Fibroblast of lung (primary cell): ENCODE measurements around the gene GPR55. TPM values are rescaled to one million over a fixed set of nuclear protein-coding genes. Genes with fewer than 3 reads are reported as not detected.

Source experiments
- DNase-seq, 2 donors: peaks; one replicate each; pipeline versions ENCODE4 v3.0.0 to v3.0.0-alpha.2; 2010; ENCODE audit warnings: low read depth in 2 of 2
- H2AFZ ChIP-seq: 2 replicates; pipeline ENCODE4 v1.5.1; 2012; ENCODE audit warnings: low read length, control low read depth, inconsistent platforms
- H3K27ac ChIP-seq: 2 replicates; pipeline ENCODE4 v1.5.1; 2011; ENCODE audit warnings: low read length, control low read depth; ENCODE audit not compliant: insufficient read depth
- H3K27me3 ChIP-seq: 2 replicates; pipeline ENCODE4 v1.5.1; 2011; ENCODE audit warnings: mild to moderate bottlenecking, low read length; ENCODE audit not compliant: control insufficient read depth, insufficient read depth
- H3K36me3 ChIP-seq: 2 replicates; pipeline ENCODE4 v1.5.1; 2011; ENCODE audit warnings: low read length; ENCODE audit not compliant: control insufficient read depth, insufficient read depth
- H3K4me1 ChIP-seq: 2 replicates; pipeline ENCODE4 v1.5.1; 2011; ENCODE audit warnings: low read length; ENCODE audit not compliant: control insufficient read depth, insufficient read depth; ENCODE audit errors: extremely low read depth
- H3K4me2 ChIP-seq: 2 replicates; pipeline ENCODE4 v1.5.1; 2011; ENCODE audit warnings: low read length, control low read depth; ENCODE audit not compliant: insufficient read depth; ENCODE audit errors: extremely low read depth
- H3K4me3 ChIP-seq, 4 experiments: fragments of 200-600 bp in 1 of 4; sonication (generic) in 1 of 4; replicated peaks in 1 of 4; 2 replicates each; pipeline ENCODE4 v1.5.1; 2011 to 2016; ENCODE audit warnings: low read length in 4 of 4, low read depth in 3 of 4, mild to moderate bottlenecking in 3 of 4, control low read depth in 2 of 4, inconsistent platforms in 1 of 4, mixed read lengths in 1 of 4; ENCODE audit not compliant: insufficient read depth in 1 of 4; ENCODE audit errors: control extremely low read depth in 1 of 4
- H3K79me2 ChIP-seq: 2 replicates; pipeline ENCODE4 v1.5.1; 2012; ENCODE audit warnings: mild to moderate bottlenecking, low read length, inconsistent platforms; ENCODE audit not compliant: control insufficient read depth, insufficient read depth
- H3K9ac ChIP-seq: 2 replicates; pipeline ENCODE4 v1.5.1; 2011; ENCODE audit warnings: mild to moderate bottlenecking, low read length, control low read depth; ENCODE audit not compliant: insufficient read depth
- H3K9me3 ChIP-seq: 2 replicates; pipeline ENCODE4 v1.5.1; 2012; ENCODE audit warnings: low read depth, low read length; ENCODE audit not compliant: control insufficient read depth, insufficient read depth
- H4K20me1 ChIP-seq: 2 replicates; pipeline ENCODE4 v1.5.1; 2011; ENCODE audit warnings: low read length; ENCODE audit not compliant: control insufficient read depth, insufficient read depth; ENCODE audit errors: extremely low read depth
- EZH2 ChIP-seq: IDR thresholded peaks from 2 replicates; pipeline ENCODE4 v1.5.1; 2012; ENCODE audit warnings: low read length, control low read depth, mild to moderate bottlenecking; ENCODE audit errors: missing control alignments
- polyA plus RNA-seq, 2 donors: library from polyadenylated mRNA; depleted of rRNA in 1 of 2; stranded (reverse) in 1 of 2; unstranded in 1 of 2; fragments of >200 nt; gene quantifications; 2 replicates each; pipeline ENCODE4 v1.2.1, GENCODE V29; 2011 to 2012; ENCODE audit warnings: missing spikeins in 1 of 2
- total RNA-seq: library from RNA; depleted of rRNA; stranded (reverse); fragments of >200 nt; gene quantifications from 2 replicates; pipeline ENCODE4 v1.2.1, GENCODE V29; 2014
- TF ChIP-seq, protein P1 (sequence below), 2 donors: IDR thresholded peaks in 1 of 2; conservative IDR thresholded peaks in 1 of 2; 1 replicate in 1 of 2; 2 replicates in 1 of 2; pipeline ENCODE4 v1.5.1; 2011 to 2012; ENCODE audit warnings: low read length in 2 of 2, control low read depth in 1 of 2, inconsistent platforms in 1 of 2, low read depth in 1 of 2, mild to moderate bottlenecking in 1 of 2

The GPR55 gene
- total and polyA plus RNA-seq, 2 donors (not counting 1 experiment from before 2014, with no cell fraction given): not detected

DNA sequence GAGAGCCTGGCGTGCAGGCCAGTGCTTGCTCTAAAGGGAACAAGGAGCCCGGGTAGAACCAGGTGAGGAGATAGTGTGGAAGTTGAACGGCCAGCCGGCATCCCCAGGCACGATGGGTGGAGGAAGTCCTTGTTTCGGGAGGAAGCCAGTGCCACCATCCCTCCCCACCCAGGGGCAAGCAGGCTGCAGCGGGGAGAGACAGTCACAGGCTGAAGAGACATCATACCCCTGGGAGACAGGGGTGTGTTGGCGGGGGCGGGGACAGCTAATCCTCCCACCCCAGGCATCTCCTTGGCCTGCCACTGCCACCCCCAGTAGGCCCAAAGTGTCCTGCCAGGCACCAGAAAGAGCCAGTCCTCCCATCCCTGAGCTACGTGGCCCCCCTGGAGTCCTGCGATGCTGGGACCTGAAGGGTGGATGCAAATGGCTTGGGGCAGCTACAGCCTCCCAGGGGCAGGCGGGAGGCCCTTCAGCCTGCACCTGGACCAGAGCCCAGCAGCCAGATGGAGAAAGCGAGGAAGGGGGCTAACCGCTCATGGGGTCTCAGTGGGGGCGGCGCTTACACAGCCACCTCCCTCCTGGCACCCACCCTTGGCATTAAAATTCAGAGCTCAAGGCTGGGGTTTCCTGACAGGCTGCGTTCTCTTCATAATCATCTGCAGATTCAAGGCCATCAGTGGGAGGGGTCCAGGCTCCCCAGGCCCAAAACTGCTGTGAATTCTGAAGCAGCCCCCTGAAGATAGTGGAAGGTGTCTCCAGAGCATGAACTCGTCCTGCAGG lies 14.8 kb upstream of the GPR55 start:
- no peak overlapping the region for H3K9ac ChIP-seq
- H3K27me3 ChIP-seq: peaks cover 3% of the 10 kb centered on the region
- no peak for DNase-seq
- H3K4me3 ChIP-seq: no peak overlapping the region
- no peak overlapping the region for H2AFZ ChIP-seq
- no peak overlapping the region for H3K4me2 ChIP-seq
- no peaks in the 10 kb centered on the region for H3K4me1 ChIP-seq
- TF ChIP-seq EZH2: no peak
- TF ChIP-seq, protein P1, sequence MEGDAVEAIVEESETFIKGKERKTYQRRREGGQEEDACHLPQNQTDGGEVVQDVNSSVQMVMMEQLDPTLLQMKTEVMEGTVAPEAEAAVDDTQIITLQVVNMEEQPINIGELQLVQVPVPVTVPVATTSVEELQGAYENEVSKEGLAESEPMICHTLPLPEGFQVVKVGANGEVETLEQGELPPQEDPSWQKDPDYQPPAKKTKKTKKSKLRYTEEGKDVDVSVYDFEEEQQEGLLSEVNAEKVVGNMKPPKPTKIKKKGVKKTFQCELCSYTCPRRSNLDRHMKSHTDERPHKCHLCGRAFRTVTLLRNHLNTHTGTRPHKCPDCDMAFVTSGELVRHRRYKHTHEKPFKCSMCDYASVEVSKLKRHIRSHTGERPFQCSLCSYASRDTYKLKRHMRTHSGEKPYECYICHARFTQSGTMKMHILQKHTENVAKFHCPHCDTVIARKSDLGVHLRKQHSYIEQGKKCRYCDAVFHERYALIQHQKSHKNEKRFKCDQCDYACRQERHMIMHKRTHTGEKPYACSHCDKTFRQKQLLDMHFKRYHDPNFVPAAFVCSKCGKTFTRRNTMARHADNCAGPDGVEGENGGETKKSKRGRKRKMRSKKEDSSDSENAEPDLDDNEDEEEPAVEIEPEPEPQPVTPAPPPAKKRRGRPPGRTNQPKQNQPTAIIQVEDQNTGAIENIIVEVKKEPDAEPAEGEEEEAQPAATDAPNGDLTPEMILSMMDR (conservative IDR thresholded peaks at IDR 0.05 in 1 of 2, IDR thresholded peaks at IDR 0.05 in 1 of 2; ENCODE audit: low read depth in 1 of 2, low read length in 2 of 2): no peak
- no peaks in the 10 kb centered on the region for H4K20me1 ChIP-seq
- H3K79me2 ChIP-seq: no peaks in the 10 kb centered on the region
- no peak overlapping the region for H3K27ac ChIP-seq
- no peaks in the 10 kb centered on the region for H3K9me3 ChIP-seq
- no peaks in the 10 kb centered on the region for H3K36me3 ChIP-seq

DNA sequence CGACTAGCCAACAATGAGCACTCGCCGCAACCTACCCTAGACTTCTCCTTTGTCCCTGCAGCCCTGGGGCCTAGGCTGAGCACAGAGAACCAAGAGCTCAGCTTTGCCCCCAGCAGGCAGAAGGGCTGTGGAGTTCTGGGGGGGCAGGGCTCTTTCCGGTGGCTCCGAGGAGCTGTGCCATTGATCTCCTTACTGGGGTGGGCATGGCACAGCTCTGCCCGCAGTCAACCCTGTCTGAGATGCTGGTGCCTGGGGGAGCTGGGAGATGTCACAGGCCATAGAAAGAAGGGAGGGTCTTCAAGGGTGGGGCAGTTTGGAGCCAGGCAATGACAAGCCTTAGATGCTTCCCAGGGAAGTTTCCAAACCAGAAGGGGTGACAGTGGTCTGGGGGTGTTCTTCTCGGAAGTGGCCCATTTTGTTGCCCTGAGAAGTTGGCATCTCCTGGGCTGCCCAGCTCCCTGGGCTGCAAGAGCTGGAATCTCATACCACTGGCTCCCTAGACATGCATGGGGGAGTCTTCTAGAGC lies 14.1 kb upstream of the GPR55 start:
- H3K9ac ChIP-seq: no peak overlapping the region
- DNase-seq: no peak
- TF ChIP-seq EZH2: no peak
- TF ChIP-seq, protein P1 (conservative IDR thresholded peaks at IDR 0.05 in 1 of 2, IDR thresholded peaks at IDR 0.05 in 1 of 2; ENCODE audit: low read depth in 1 of 2, low read length in 2 of 2): no peak
- H3K4me1 ChIP-seq: no peaks in the 10 kb centered on the region
- no peak overlapping the region for H3K4me2 ChIP-seq
- no peaks in the 10 kb centered on the region for H3K79me2 ChIP-seq
- H3K27me3 ChIP-seq: peaks cover 3% of the 10 kb centered on the region
- no peaks in the 10 kb centered on the region for H4K20me1 ChIP-seq
- no peaks in the 10 kb centered on the region for H3K36me3 ChIP-seq
- no peak overlapping the region for H3K4me3 ChIP-seq
- H3K27ac ChIP-seq: no peak overlapping the region
- H3K9me3 ChIP-seq: no peaks in the 10 kb centered on the region
- H2AFZ ChIP-seq: no peak overlapping the region

DNA sequence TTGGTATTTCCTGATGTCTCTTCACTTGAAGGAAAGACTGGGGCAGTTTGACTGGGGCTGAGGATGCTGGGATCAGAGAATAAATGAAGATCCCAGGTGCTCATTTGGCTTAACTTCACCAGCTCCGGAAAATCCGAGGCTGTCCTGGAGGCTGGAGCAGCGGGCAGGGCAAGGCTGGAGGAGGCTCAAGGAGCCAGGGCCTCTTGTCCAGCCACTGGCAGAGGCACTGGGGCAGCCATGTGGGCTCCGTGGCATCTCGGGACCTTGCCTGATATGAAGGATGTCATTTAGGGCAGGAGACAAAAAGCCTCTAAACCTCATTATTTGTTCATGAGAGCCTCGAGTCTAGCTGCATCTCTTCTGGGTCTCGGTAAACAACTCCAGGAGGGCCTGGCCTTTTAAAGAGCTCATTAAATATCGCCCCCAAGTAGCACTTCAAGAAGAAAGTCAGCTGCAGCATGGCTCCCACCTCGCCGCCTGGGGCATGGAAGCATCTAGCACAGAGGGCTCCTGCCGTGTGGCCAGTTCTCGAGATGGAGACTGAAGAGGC lies 13.5 kb upstream of the GPR55 start:
- H3K4me3 ChIP-seq: no peak overlapping the region
- peaks cover 3% of the 10 kb centered on the region for H3K27me3 ChIP-seq
- H4K20me1 ChIP-seq: no peaks in the 10 kb centered on the region
- no peak overlapping the region for H3K27ac ChIP-seq
- H3K9me3 ChIP-seq: no peaks in the 10 kb centered on the region
- H3K4me1 ChIP-seq: no peaks in the 10 kb centered on the region
- TF ChIP-seq, protein P1 (conservative IDR thresholded peaks at IDR 0.05 in 1 of 2, IDR thresholded peaks at IDR 0.05 in 1 of 2; ENCODE audit: low read depth in 1 of 2, low read length in 2 of 2): no peak
- TF ChIP-seq EZH2: no peak
- no peak overlapping the region for H3K9ac ChIP-seq
- H2AFZ ChIP-seq: no peak overlapping the region
- H3K36me3 ChIP-seq: no peaks in the 10 kb centered on the region
- no peak overlapping the region for H3K4me2 ChIP-seq
- no peaks in the 10 kb centered on the region for H3K79me2 ChIP-seq
- no peak for DNase-seq
